Measurements from ENCODE around the gene LMX1B. TPM values are rescaled to one million over a fixed set of nuclear protein-coding genes. Genes with fewer than 3 reads are reported as not detected.
"Not testable (repeated sequence)": the region's sequence is repeated elsewhere in the genome, so short reads cannot be mapped to it uniquely, and the experiment has no call there.

Gene LMX1B
- total and polyA plus RNA-seq, 8 donors = 0.20 TPM; not detected in 7

GRCh38 chr9:126722922-126723806 lies 109.4 kb downstream of the LMX1B start:
- H3K27me3 ChIP-seq = peaks cover 0 to 65% (median 17%) of the 10 kb centered on the region in 3 donors
- DNase-seq = peak; percentile 55 to 77
- no peaks in the 10 kb centered on the region for H3K9me3 ChIP-seq
- peaks cover 14 to 36% (median 21%) of the 10 kb centered on the region in 4 donors for H3K4me1 ChIP-seq
- WGBS, 5 donors = 1 to 4% (median 2%) methylated on average over 38 to 68 of the region's 68 CpGs
- intact Hi-C loops (cut with DNase I; ENCODE audit: low total_unique reads) = no loop called here
- peak overlapping the region; percentile 60 to 82 (median 69) for H3K4me3 ChIP-seq
- H3K27ac ChIP-seq = peak overlapping the region; percentile 41 to 89 (median 82)
- TF ChIP-seq EP300 (IDR thresholded peaks at IDR 0.05) (no peak), POLR2AphosphoS5 (IDR thresholded peaks at IDR 0.05) (peak in 2 of 3 donors; percentile 5 to 25)
- no peaks in the 10 kb centered on the region for H3K36me3 ChIP-seq

GRCh38 chr9:126723807-126724172 lies 110.1 kb downstream of the LMX1B start:
- Histone ChIP-seq H3K36me3 (no peaks in the 10 kb centered on the region), H3K4me1 (peaks cover 14 to 36% (median 21%) of the 10 kb centered on the region in 4 donors), H3K27me3 (peaks cover 0 to 63% (median 17%) of the 10 kb centered on the region in 3 donors), H3K27ac (no peak overlapping the region), H3K4me3 (peak overlapping the region in 2 of 4 donors; percentile 60 to 82), H3K9me3 (no peaks in the 10 kb centered on the region)
- DNase-seq = peak in 1 of 2 donors; percentile 55
- intact Hi-C loops (cut with DNase I; ENCODE audit: low total_unique reads) = no loop called here
- no peak for TF ChIP-seq EP300 (IDR thresholded peaks at IDR 0.05)
- TF ChIP-seq POLR2AphosphoS5 (IDR thresholded peaks at IDR 0.05) = no peak
- TF ChIP-seq POLR2A (IDR thresholded peaks at IDR 0.05) = no peak
- no peak for TF ChIP-seq CTCF (IDR thresholded peaks at IDR 0.05)
- WGBS, 5 donors = 40 to 46% (median 41%) methylated on average over 14 of the region's 14 CpGs

GRCh38 chr9:126724226-126724625 lies 110.5 kb downstream of the LMX1B start:
- H3K27ac ChIP-seq = no peak overlapping the region
- WGBS, 5 donors = 45 to 58% (median 52%) methylated on average over 4 to 6 of the region's 6 CpGs
- peaks cover 14 to 36% (median 21%) of the 10 kb centered on the region in 4 donors for H3K4me1 ChIP-seq
- TF ChIP-seq POLR2A (IDR thresholded peaks at IDR 0.05) = no peak
- no peak for TF ChIP-seq POLR2AphosphoS5 (IDR thresholded peaks at IDR 0.05)
- no peak for TF ChIP-seq EP300 (IDR thresholded peaks at IDR 0.05)
- TF ChIP-seq CTCF (IDR thresholded peaks at IDR 0.05) = no peak
- H3K9me3 ChIP-seq = no peaks in the 10 kb centered on the region
- no peaks in the 10 kb centered on the region for H3K36me3 ChIP-seq
- peaks cover 0 to 61% (median 17%) of the 10 kb centered on the region in 3 donors for H3K27me3 ChIP-seq
- H3K4me3 ChIP-seq = no peak overlapping the region
- no peak for DNase-seq
- intact Hi-C loops (cut with DNase I; ENCODE audit: low total_unique reads) = no loop called here

DNA sequence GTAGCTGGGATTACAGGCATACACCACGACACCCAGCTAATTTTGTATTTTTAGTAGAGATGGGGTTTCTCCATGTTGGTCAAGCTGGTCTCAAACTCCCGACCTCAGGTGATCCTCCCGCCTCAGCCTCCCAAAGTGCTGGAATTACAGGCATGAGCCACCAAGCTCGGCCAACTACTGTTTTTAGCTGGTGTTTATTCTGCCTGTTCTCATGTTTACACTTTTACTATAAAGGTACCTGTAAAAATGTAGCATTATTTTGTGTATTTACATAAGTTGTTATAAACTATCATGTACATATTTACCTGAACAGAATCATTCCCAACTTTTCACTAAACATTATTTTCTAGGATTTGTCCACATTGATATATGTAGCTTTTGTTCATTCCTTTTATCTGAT lies 111.8 kb downstream of the LMX1B start:
- H3K36me3 ChIP-seq; H3K27ac ChIP-seq; H3K9me3 ChIP-seq; intact Hi-C loops (cut with DNase I; ENCODE audit: low total_unique reads); DNase-seq; H3K4me3 ChIP-seq: not testable (repeated sequence)
- peaks cover 14 to 25% (median 21%) of the 10 kb centered on the region in 4 donors for H3K4me1 ChIP-seq
- H3K27me3 ChIP-seq = peaks cover 0 to 51% (median 17%) of the 10 kb centered on the region in 3 donors
- 61 to 75% (median 68%) methylated on average over 4 of the region's 4 CpGs for WGBS, 5 donors

- H3K27ac ChIP-seq; H3K4me3 ChIP-seq; H3K9me3 ChIP-seq; H3K36me3 ChIP-seq; DNase-seq; intact Hi-C loops (cut with DNase I; ENCODE audit: low total_unique reads); H3K4me1 ChIP-seq: not testable (repeated sequence)
- WGBS, 5 donors = 86 to 91% (median 90%) methylated on average over 8 of the region's 8 CpGs
- peaks cover 0 to 30% (median 7%) of the 10 kb centered on the region in 3 donors for H3K27me3 ChIP-seq
Observed at GRCh38 chr9:126728210-126728609, 114.5 kb downstream of the LMX1B start.

DNA sequence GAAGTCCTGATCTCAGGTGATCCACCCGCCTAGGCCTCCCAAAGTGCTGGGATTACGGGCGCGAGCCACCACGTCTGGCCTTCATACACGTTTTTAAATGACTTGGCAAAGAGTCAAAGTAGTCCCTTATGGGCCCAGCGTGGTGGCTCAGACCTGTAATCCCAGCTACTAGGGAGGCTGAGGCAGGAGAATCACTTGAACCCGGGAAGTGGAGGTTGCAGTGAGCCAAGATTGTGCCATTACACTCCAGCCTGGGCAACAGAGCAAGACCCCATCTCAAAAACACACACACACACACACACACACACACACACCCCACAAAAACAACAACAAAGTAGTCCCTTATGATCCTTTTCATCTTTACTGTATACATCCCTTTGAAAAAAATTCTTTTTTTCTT lies 116.9 kb downstream of the LMX1B start:
- H3K4me3 ChIP-seq; DNase-seq; H3K4me1 ChIP-seq; intact Hi-C loops (cut with DNase I; ENCODE audit: low total_unique reads); H3K36me3 ChIP-seq; H3K27ac ChIP-seq: not testable (repeated sequence)
- Histone ChIP-seq H3K27me3 (peaks cover 0 to 25% (median 0%) of the 10 kb centered on the region in 3 donors), H3K9me3 (peaks cover 5 to 13% (median 12%) of the 10 kb centered on the region in 4 donors)
- WGBS, 5 donors = 82 to 95% (median 88%) methylated on average over 7 to 8 of the region's 8 CpGs

Data from stomach (tissue), 9 donors.